B cell (primary cell): ENCODE measurements around the gene GOSR2. TPM values are rescaled to one million over a fixed set of nuclear protein-coding genes. Genes with fewer than 3 reads are reported as not detected.

ENCODE experiments used
- ATAC-seq: fragments of 200-7000 bp; cut with Tn5 transposase; one replicate; pipeline ENCODE4 v1.10.0; 2021; ENCODE audit warnings: low read depth, mild to moderate bottlenecking, moderate number of reproducible peaks, moderate library complexity
- CTCF ChIA-PET: fragments of 350-600 bp; sonication (Branson Sonifier 250); formaldehyde crosslinking; loops from one replicate; lab custom pipeline; 2021; ENCODE audit warnings: antibody characterized with exemption, inconsistent platforms; lab: Charles Lee
- POLR2A ChIA-PET: fragments of 350-600 bp; sonication (Branson Sonifier 250); formaldehyde crosslinking; loops from one replicate; lab custom pipeline; 2021; ENCODE audit warnings: antibody characterized with exemption; lab: Charles Lee
- DNase-seq: peaks from one replicate; pipeline ENCODE4 v3.0.0; 2013
- H2AFZ ChIP-seq: 2 replicates; pipeline ENCODE4 v1.6.1; 2012; ENCODE audit warnings: mild to moderate bottlenecking, low read depth, low read length; ENCODE audit not compliant: insufficient read depth, poor library complexity, severe bottlenecking
- H3K27ac ChIP-seq, 2 donors: 1 replicate in 1 of 2; 2 replicates in 1 of 2; pipeline ENCODE4 v1.5.1; 2012 to 2013; ENCODE audit warnings: low read length in 2 of 2, mild to moderate bottlenecking in 2 of 2, moderate library complexity in 1 of 2
- H3K27me3 ChIP-seq, 4 experiments: fragments of 200-600 bp in 1 of 4; sonication (generic) in 1 of 4; replicated peaks in 1 of 4; 1 replicate in 2 of 4; 2 replicates in 2 of 4; pipeline versions ENCODE4 v1.6.1 to v1.7.0; 2013 to 2016; ENCODE audit warnings: low read length in 3 of 4, mild to moderate bottlenecking in 2 of 4, mixed read lengths in 1 of 4, moderate library complexity in 1 of 4; ENCODE audit not compliant: insufficient read depth in 4 of 4, control insufficient read depth in 3 of 4; ENCODE audit errors: control extremely low read depth in 1 of 4
- H3K36me3 ChIP-seq, 2 experiments: replicated peaks in 1 of 2; 1 replicate in 1 of 2; 2 replicates in 1 of 2; pipeline versions ENCODE4 v1.6.1 to v1.7.1; 2013; ENCODE audit warnings: low read length in 1 of 2; ENCODE audit not compliant: insufficient read depth in 2 of 2, control insufficient read depth in 1 of 2; ENCODE audit errors: control extremely low read depth in 1 of 2, extremely low read depth in 1 of 2
- H3K4me1 ChIP-seq, 2 donors: fragments of 200-600 bp in 1 of 2; sonication (generic) in 1 of 2; 1 replicate in 1 of 2; 2 replicates in 1 of 2; pipeline versions ENCODE4 v1.5.1 to v1.6.1; 2013 to 2017; ENCODE audit warnings: low read length in 2 of 2; ENCODE audit not compliant: control insufficient read depth in 2 of 2, insufficient read depth in 2 of 2
- H3K4me2 ChIP-seq: replicated peaks from 2 replicates; pipeline ENCODE3; 2012; ENCODE audit warnings: mild to moderate bottlenecking, low read depth, low read length; ENCODE audit not compliant: poor library complexity, severe bottlenecking
- H3K4me3 ChIP-seq, 5 experiments: fragments of 200-600 bp in 1 of 5; sonication (generic) in 1 of 5; 1 replicate in 3 of 5; 2 replicates in 2 of 5; pipeline versions ENCODE4 v1.5.1 to v1.7.0; 2011 to 2016; ENCODE audit warnings: low read length in 4 of 5, mild to moderate bottlenecking in 4 of 5, low read depth in 2 of 5, control low read depth in 1 of 5, moderate library complexity in 1 of 5; ENCODE audit not compliant: insufficient read depth in 1 of 5; ENCODE audit errors: control extremely low read depth in 1 of 5, extremely low read depth in 1 of 5
- H3K79me2 ChIP-seq: fragments of 200-600 bp; sonication (generic); one replicate; pipeline ENCODE4 v1.6.0; 2016; ENCODE audit warnings: low read length; ENCODE audit not compliant: control insufficient read depth, insufficient read depth
- H3K9ac ChIP-seq: fragments of 200-600 bp; sonication (generic); 2 replicates; pipeline ENCODE4 v1.6.1; 2017; ENCODE audit warnings: mild to moderate bottlenecking, low read length, moderate library complexity
- H3K9me3 ChIP-seq, 3 donors: one replicate each; pipeline versions ENCODE4 v1.6.1 to v1.7.1; 2013; ENCODE audit warnings: low read length in 2 of 3; ENCODE audit not compliant: control insufficient read depth in 2 of 3, insufficient read depth in 1 of 3; ENCODE audit errors: control extremely low read depth in 1 of 3
- H4K20me1 ChIP-seq: 2 replicates; pipeline ENCODE4 v1.6.0; 2012; ENCODE audit warnings: mild to moderate bottlenecking, low read length; ENCODE audit not compliant: insufficient read depth, control insufficient read depth, poor library complexity, severe bottlenecking
- H3K27ac Mint-ChIP-seq: one replicate; pipeline ENCODE4 v1.8.0; 2021; ENCODE audit warnings: mixed read lengths
- H3K27me3 Mint-ChIP-seq: one replicate; pipeline ENCODE4 v1.8.0; 2021; ENCODE audit warnings: mixed read lengths
- H3K4me1 Mint-ChIP-seq: one replicate; pipeline ENCODE4 v1.8.0; 2021; ENCODE audit warnings: mixed read lengths
- H3K4me3 Mint-ChIP-seq: one replicate; pipeline ENCODE4 v1.8.0; 2021; ENCODE audit warnings: mixed read lengths
- H3K9me3 Mint-ChIP-seq: one replicate; pipeline ENCODE4 v1.8.0; 2022; ENCODE audit warnings: mixed read lengths; ENCODE audit not compliant: insufficient read depth
- CTCF ChIP-seq: fragments of 200-600 bp; IDR thresholded peaks from one replicate; pipeline ENCODE4 v1.8.0; 2022; ENCODE audit warnings: antibody characterized with exemption, mild to moderate bottlenecking
- EZH2 ChIP-seq: IDR thresholded peaks from 2 replicates; pipeline ENCODE4 v1.6.1; 2012; ENCODE audit warnings: borderline replicate concordance, low read depth, mild to moderate bottlenecking, moderate library complexity, low read length; ENCODE audit not compliant: insufficient read depth, poor library complexity, severe bottlenecking
- WGBS: methylation state at CpG from one replicate; pipeline ENCODE4 v1.1.5; 2013; ENCODE audit warnings: missing lambda C conversion rate; ENCODE audit not compliant: insufficient coverage; 5-methylcytosine and 5-hydroxymethylcytosine counted together
- intact Hi-C: fragments of 100-400 bp; cut with micrococcal nuclease; formaldehyde crosslinking; loops from one replicate; pipeline ENCODE4 v1.10.0; 2022
- polyA plus RNA-seq: library from polyadenylated mRNA; depleted of rRNA; stranded (reverse); fragments of >200 nt; gene quantifications from 2 replicates; pipeline ENCODE4 v1.2.3, GENCODE V29; 2012
- total RNA-seq, 2 donors: library from RNA; stranded (reverse); fragments of 120-200 nt in 1 of 2; gene quantifications; 1 replicate in 1 of 2; 2 replicates in 1 of 2; pipeline versions ENCODE4 v1.2.3 to v1.2.4, GENCODE V29; 2013 to 2022

The GOSR2 gene
- total and polyA plus RNA-seq, 2 donors (not counting 1 experiment from before 2014, with no cell fraction given): 33.2 to 91.0 TPM

DNA sequence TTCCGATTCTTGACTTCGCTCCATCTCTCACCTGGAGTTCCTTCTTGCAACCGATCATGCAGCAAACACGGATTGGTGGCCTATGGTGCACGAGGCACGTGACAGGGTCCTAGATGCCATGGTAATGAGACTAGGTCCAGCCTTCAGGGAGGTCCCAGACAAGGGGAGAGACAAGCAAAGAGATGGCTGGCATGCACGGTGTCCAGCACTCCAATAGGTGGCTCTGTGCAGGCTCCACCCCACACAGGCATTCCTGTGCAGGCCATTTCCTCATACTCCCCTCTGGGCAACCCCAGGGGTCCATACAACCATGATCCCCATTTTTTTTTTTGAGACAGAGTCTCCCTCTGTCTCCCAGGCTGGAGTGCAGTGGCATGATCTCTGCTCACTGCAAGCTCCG lies 40.3 kb upstream of the GOSR2 start:
- Mint-ChIP-seq H3K4me3 (no peak overlapping the region), H3K27ac (no peak overlapping the region), H3K9me3 (no peaks in the 10 kb centered on the region), H3K4me1 (no peaks in the 10 kb centered on the region), H3K27me3 (peaks cover 14% of the 10 kb centered on the region)
- 88% methylated on average over 6 of the region's 8 CpGs for WGBS
- DNase-seq (no peak), ATAC-seq (no peak)
- Histone ChIP-seq H3K4me2 (no peak overlapping the region), H3K4me1 (no peaks in the 10 kb centered on the region), H2AFZ (no peak overlapping the region), H3K36me3 (no peaks in the 10 kb centered on the region), H3K9me3 (no peaks in the 10 kb centered on the region), H3K4me3 (no peak overlapping the region), H4K20me1 (no peaks in the 10 kb centered on the region), H3K9ac (no peak overlapping the region), H3K27ac (no peak overlapping the region), H3K79me2 (no peaks in the 10 kb centered on the region), H3K27me3 (peaks cover 0 to 5% (median 0%) of the 10 kb centered on the region in 4 experiments)
- intact Hi-C loops: no loop called here
- ChIA-PET CTCF (no interaction called here), POLR2A (no interaction called here)
- TF ChIP-seq CTCF (no peak), EZH2 (no peak)

- Histone ChIP-seq H3K27ac (no peak overlapping the region), H3K27me3 (peaks cover 0 to 5% (median 0%) of the 10 kb centered on the region in 4 experiments), H3K36me3 (no peaks in the 10 kb centered on the region), H2AFZ (no peak overlapping the region), H3K4me2 (no peak overlapping the region), H3K4me3 (no peak overlapping the region), H3K9ac (no peak overlapping the region), H3K79me2 (no peaks in the 10 kb centered on the region), H3K9me3 (no peaks in the 10 kb centered on the region), H3K4me1 (no peaks in the 10 kb centered on the region), H4K20me1 (no peaks in the 10 kb centered on the region)
- Mint-ChIP-seq H3K4me1 (no peaks in the 10 kb centered on the region), H3K4me3 (no peak overlapping the region), H3K27me3 (peaks cover 23% of the 10 kb centered on the region), H3K9me3 (no peaks in the 10 kb centered on the region), H3K27ac (no peak overlapping the region)
- intact Hi-C loops: no loop called here
- WGBS: 94% methylated on average over 18 of the region's 19 CpGs
- ChIA-PET POLR2A (no interaction called here), CTCF (no interaction called here)
- TF ChIP-seq EZH2 (no peak), CTCF (no peak)
- DNase-seq: no peak
- ATAC-seq: no peak
These were observed 39.0 kb upstream of the GOSR2 start for GRCh38 chr17:46883871-46884520.
